Loucy (cell line): ENCODE data around the gene NEDD4L.

ENCODE experiments used
- CTCF ChIP-seq: fragments of 200-600 bp; sonication (generic); conservative IDR thresholded peaks from 2 replicates; pipeline ENCODE4 v1.5.1; 2014; ENCODE audit warnings: mild to moderate bottlenecking, antibody characterized with exemption, low read length
- EZH2phosphoT487 ChIP-seq: fragments of 200-600 bp; IDR thresholded peaks from 2 replicates; pipeline ENCODE4 v1.6.1; 2018; ENCODE audit warnings: antibody characterized with exemption, mild to moderate bottlenecking, moderate library complexity, borderline replicate concordance

GRCh38 chr18:58309099-58309498 is 265.1 kb downstream of the NEDD4L start:
- TF ChIP-seq EZH2phosphoT487 (no peak), CTCF (no peak)
